GM12878 (cell line): ENCODE measurements around the gene MACROD2. TPM values are rescaled to one million over a fixed set of nuclear protein-coding genes. Genes with fewer than 3 reads are reported as not detected.

Source experiments
- ATAC-seq: fragments of 200-7000 bp; cut with Tn5 transposase; 3 replicates; pipeline ENCODE4 v1.9.1; 2020; ENCODE audit warnings: mild to moderate bottlenecking, moderate library complexity
- BruUV-seq: library from RNA; stranded (reverse); fragments of 400-500 nt; replicated peaks from 2 replicates; lab custom pipeline; 2021; lab: Mats Ljungman, UMichigan
- CTCF ChIA-PET: fragments of 300-600 bp; sonication (Branson Sonifier 250); formaldehyde crosslinking; extraction: SDS; loops from one replicate; lab custom pipeline; 2021; ENCODE audit warnings: inconsistent platforms; lab: Yijun Ruan, JAX
- POLR2A ChIA-PET: fragments of 350-600 bp; formaldehyde crosslinking; extraction: SDS; loops from one replicate; lab custom pipeline; 2021; ENCODE audit warnings: inconsistent platforms; lab: Charles Lee
- RAD21 ChIA-PET: fragments of 300-600 bp; sonication (Branson Sonifier 250); formaldehyde crosslinking; loops from one replicate; lab custom pipeline; 2023; ENCODE audit warnings: antibody characterized with exemption; ENCODE audit not compliant: unreplicated experiment; lab: Charles Lee
- SMC1A ChIA-PET: fragments of 300-600 bp; sonication (Branson Sonifier 250); formaldehyde crosslinking; loops from one replicate; lab custom pipeline; 2023; ENCODE audit not compliant: unreplicated experiment, uncharacterized antibody; lab: Charles Lee
- DNase-seq: peaks from one replicate; pipeline ENCODE4 v3.0.0-alpha.2; 2011; ENCODE audit warnings: low read depth, low spot score
- FAIRE-seq: peaks from 3 replicates; lab custom pipeline; 2011; peaks lifted over from hg19 to GRCh38; lab: Jason Lieb, UNC
- H2AFZ ChIP-seq: 2 replicates; pipeline ENCODE4 v1.6.0; 2011; ENCODE audit warnings: low read depth, low read length, control low read depth; ENCODE audit not compliant: control insufficient read depth
- H3K27ac ChIP-seq: 2 replicates; pipeline ENCODE4 v1.5.1; 2011; ENCODE audit warnings: control low read depth; ENCODE audit not compliant: control insufficient read depth, insufficient read depth
- H3K27me3 ChIP-seq, 2 experiments: replicated peaks in 1 of 2; 2 replicates each; pipeline versions ENCODE4 v1.6.0 to v1.6.1; 2011; ENCODE audit warnings: low read length in 1 of 2; ENCODE audit not compliant: control insufficient read depth in 2 of 2, insufficient read depth in 2 of 2
- H3K36me3 ChIP-seq, 2 experiments: 2 replicates each; pipeline ENCODE4 v1.5.1; 2011; ENCODE audit warnings: low read length in 1 of 2; ENCODE audit not compliant: control insufficient read depth in 2 of 2, insufficient read depth in 2 of 2
- H3K4me1 ChIP-seq: 2 replicates; pipeline ENCODE4 v1.6.1; 2011; ENCODE audit warnings: mild to moderate bottlenecking, low read length, moderate library complexity, mixed read lengths; ENCODE audit not compliant: control insufficient read depth, insufficient read depth
- H3K4me2 ChIP-seq: 2 replicates; pipeline ENCODE4 v1.6.0; 2011; ENCODE audit warnings: control low read depth; ENCODE audit not compliant: control insufficient read depth, insufficient read depth
- H3K4me3 ChIP-seq: fragments of 200-600 bp; sonication (generic); 2 replicates; pipeline ENCODE4 v1.5.1; 2016
- H3K79me2 ChIP-seq: 2 replicates; pipeline ENCODE4 v1.6.0; 2011; ENCODE audit warnings: low read length; ENCODE audit not compliant: control insufficient read depth, insufficient read depth
- H3K9ac ChIP-seq: 2 replicates; pipeline ENCODE4 v1.8.0; 2011; ENCODE audit warnings: low read length, control low read depth, mixed read lengths; ENCODE audit not compliant: control insufficient read depth, insufficient read depth
- H3K9me3 ChIP-seq: replicated peaks from 3 replicates; pipeline ENCODE4 v1.5.1; 2011; ENCODE audit warnings: mild to moderate bottlenecking, low read length; ENCODE audit not compliant: control insufficient read depth, insufficient read depth
- H4K20me1 ChIP-seq: 2 replicates; pipeline ENCODE4 v1.6.0; 2011; ENCODE audit not compliant: control insufficient read depth, insufficient read depth
- CEBPB ChIP-seq, 2 experiments: fragments of 150-350 bp in 1 of 2; IDR thresholded peaks; 2 replicates each; pipeline ENCODE4 v1.6.1; 2012 to 2014; ENCODE audit warnings: low read depth in 2 of 2, low read length in 2 of 2, borderline replicate concordance in 1 of 2, inconsistent platforms in 1 of 2
- CREM ChIP-seq: IDR thresholded peaks from 2 replicates; pipeline ENCODE4 v1.6.1; 2014; ENCODE audit warnings: antibody characterized with exemption, low read depth
- E2F8 ChIP-seq: fragments of 450-650 bp; IDR thresholded peaks from 2 replicates; pipeline ENCODE4 v1.6.1; 2018; ENCODE audit warnings: mild to moderate bottlenecking, low read depth, moderate library complexity; ENCODE audit not compliant: partially characterized antibody
- EED ChIP-seq: sonication (generic); IDR thresholded peaks from 2 replicates; pipeline ENCODE4 v1.6.1; 2016; ENCODE audit warnings: antibody characterized with exemption, low read depth
- ESRRA ChIP-seq: IDR thresholded peaks from 2 replicates; pipeline ENCODE4 v1.6.1; 2012; ENCODE audit warnings: mild to moderate bottlenecking, low read length, improper control_type of control experiment
- FOS ChIP-seq: IDR thresholded peaks from 3 replicates; pipeline ENCODE4 v1.6.1; 2011; ENCODE audit warnings: borderline replicate concordance; ENCODE audit not compliant: insufficient read length; ENCODE audit errors: extremely low read depth
- HDAC6 ChIP-seq: fragments of 200-600 bp; sonication (generic); IDR thresholded peaks from one replicate; pipeline ENCODE4 v1.8.0; 2017; ENCODE audit warnings: antibody characterized with exemption; ENCODE audit not compliant: unreplicated experiment
- IRF5 ChIP-seq: fragments of 450-650 bp; IDR thresholded peaks from 2 replicates; pipeline ENCODE4 v1.6.1; 2017; ENCODE audit warnings: borderline replicate concordance
- MAX ChIP-seq: IDR thresholded peaks from 2 replicates; pipeline ENCODE4 v1.6.1; 2012; ENCODE audit warnings: low read depth, low read length, improper control_type of control experiment
- MTA2 ChIP-seq: fragments of 450-650 bp; IDR thresholded peaks from 2 replicates; pipeline ENCODE4 v1.6.1; 2016; ENCODE audit warnings: low read depth, mild to moderate bottlenecking, moderate library complexity
- MTA3 ChIP-seq: IDR thresholded peaks from 2 replicates; pipeline ENCODE4 v1.6.1; 2012; ENCODE audit warnings: low read length, inconsistent platforms, borderline replicate concordance
- NRF1 ChIP-seq: conservative IDR thresholded peaks from 2 replicates; pipeline ENCODE4 v1.6.1; 2011; ENCODE audit warnings: mild to moderate bottlenecking, low read depth, low read length, improper control_type of control experiment
- YBX1 ChIP-seq: fragments of 450-650 bp; IDR thresholded peaks from 2 replicates; pipeline ENCODE4 v1.6.1; 2016; ENCODE audit warnings: antibody characterized with exemption
- ZBTB11 ChIP-seq: fragments of 450-650 bp; formaldehyde crosslinking; IDR thresholded peaks from 2 replicates; pipeline ENCODE4 v1.5.0; 2022; ENCODE audit warnings: mild to moderate bottlenecking, missing genetic modification characterization
- ZNF274 ChIP-seq: IDR thresholded peaks from one replicate; pipeline ENCODE4 v1.8.0; 2011; ENCODE audit not compliant: insufficient read length, insufficient read depth
- WGBS: methylation state at CpG from one replicate; pipeline ENCODE4 v1.1.6; 2016; ENCODE audit warnings: low lambda C conversion rate; ENCODE audit not compliant: insufficient replicate concordance, insufficient coverage; ENCODE audit errors: missing lambda C conversion rate; 5-methylcytosine and 5-hydroxymethylcytosine counted together
- in situ Hi-C: fragments of 300-500 bp; cut with MboI; formaldehyde crosslinking; loops from 9 replicates; pipeline ENCODE4 v1.14.3; 2018; ENCODE audit warnings: mixed read lengths
- intact Hi-C: fragments of 100-400 bp; cut with micrococcal nuclease; formaldehyde crosslinking; loops from one replicate; pipeline ENCODE4 v1.14.2; 2022; ENCODE audit not compliant: unreplicated experiment
- polyA plus RNA-seq, 11 experiments: library from polyadenylated mRNA; depleted of rRNA in 4 of 11; unstranded in 6 of 11; stranded (reverse) in 5 of 11; fragments of >200 nt; fragmentation: Nextera tagmentation in 4 of 11; fragmentation: Illumina TruSeq in 1 of 11; extraction: Ambion mirVana in 4 of 11; extraction: Trizol in 1 of 11; gene quantifications; 1 replicate in 1 of 11; 2 replicates in 10 of 11; pipeline versions ENCODE4 v1.2.1 to v1.2.3, GENCODE V29; 2011 to 2016; ENCODE audit warnings: inconsistent platforms in 2 of 11, missing spikeins in 2 of 11, low read depth in 1 of 11
- total RNA-seq, 4 experiments: library from RNA; depleted of rRNA in 3 of 4; stranded (reverse); fragments of >200 nt in 3 of 4; fragmentation: Illumina TruSeq in 1 of 4; extraction: Trizol in 1 of 4; gene quantifications; 2 replicates each; pipeline versions ENCODE4 v1.2.1 to v1.2.3, GENCODE V29; 2013 to 2021

MACROD2 gene
- total and polyA plus RNA-seq, 10 of the 15 experiments (the other 5 are each of a cell fraction or from before 2014, with no cell fraction given), result 1.1 to 21.5 (median 2.2) TPM

- no peak for TF ChIP-seq ZBTB11 (CRISPR knock-in tag)
Measured at GRCh38 chr20:15675813-15676484, 1680.6 kb downstream of the MACROD2 start (continued).

GRCh38 chr20:15676815-15677214 is 1681.5 kb downstream of the MACROD2 start:
- ChIA-PET POLR2A (no interaction called here), CTCF (interaction anchor here (1.1 to 2.4 kb wide), 2 partner anchors 16 to 23 kb away, joined by 5 to 9 read pairs; no protein-coding TSS in a partner anchor), RAD21 (no interaction called here), SMC1A (interaction anchor here (1.8 kb wide), 1 partner anchor 33 kb away, joined by 5 read pairs; no protein-coding TSS in a partner anchor)
- FAIRE-seq, result no peak
- Histone ChIP-seq H3K36me3 (no peaks in the 10 kb centered on the region), H3K4me1 (no peaks in the 10 kb centered on the region), H3K79me2 (no peaks in the 10 kb centered on the region), H3K27ac (no peak overlapping the region), H3K4me3 (no peak overlapping the region), H2AFZ (no peak overlapping the region), H3K9ac (no peak overlapping the region), H3K27me3 (no peaks in the 10 kb centered on the region), H3K9me3 (no peaks in the 10 kb centered on the region), H3K4me2 (no peak overlapping the region), H4K20me1 (no peaks in the 10 kb centered on the region)
- WGBS, result 88% methylated on average over 2 of the region's 2 CpGs
- no peak for DNase-seq
- ATAC-seq, result no peak
- intact Hi-C loops, result no loop called here
- in situ Hi-C loops, result no loop called here
- BruUV-seq, result no TSS peak
- TF ChIP-seq ZNF274 (no peak), CEBPB (IDR thresholded peaks at IDR 0.05; ENCODE audit: borderline replicate concordance in 1 of 2, low read depth in 2 of 2, low read length in 2 of 2) (no peak), EED (no peak), HDAC6 (no peak), MTA3 (no peak), MAX (no peak), YBX1 (no peak), NRF1 (no peak), MTA2 (no peak), E2F8 (no peak), ESRRA (no peak), FOS (no peak), CREM (no peak), IRF5 (no peak)
